Chondrocyte (in vitro differentiated cells): ENCODE results near the gene GRIK2. TPM values are rescaled to one million over a fixed set of nuclear protein-coding genes. Genes with fewer than 3 reads are reported as not detected.

Source experiments
- DNase-seq: peaks from one replicate; pipeline ENCODE4 v3.0.0; 2021; ENCODE audit warnings: mixed read lengths, low spot score
- H3K27ac Mint-ChIP-seq: one replicate; pipeline ENCODE4 v1.8.0; 2021; ENCODE audit warnings: mild to moderate bottlenecking, moderate library complexity, mixed read lengths; ENCODE audit not compliant: unreplicated experiment
- H3K27me3 Mint-ChIP-seq: 2 replicates; pipeline ENCODE4 v1.8.0; 2021; ENCODE audit warnings: low read depth, mixed read lengths
- H3K36me3 Mint-ChIP-seq: 2 replicates; pipeline ENCODE4 v1.8.0; 2021; ENCODE audit warnings: low read depth, mixed read lengths
- H3K4me1 Mint-ChIP-seq: 2 replicates; pipeline ENCODE4 v1.8.0; 2021; ENCODE audit warnings: low read depth, mild to moderate bottlenecking, mixed read lengths
- H3K4me3 Mint-ChIP-seq: one replicate; pipeline ENCODE4 v1.8.0; 2021; ENCODE audit warnings: mild to moderate bottlenecking, moderate library complexity, mixed read lengths; ENCODE audit not compliant: unreplicated experiment
- H3K9me3 Mint-ChIP-seq: 2 replicates; pipeline ENCODE4 v1.8.0; 2021; ENCODE audit warnings: low read depth, mixed read lengths
- total RNA-seq: library from RNA; stranded (reverse); gene quantifications from 3 replicates; pipeline ENCODE4 v1.2.1, GENCODE V29; 2021
- TF ChIP-seq, protein P1 (sequence below): fragments of 200-600 bp; sonication (generic); IDR thresholded peaks from 2 replicates; pipeline ENCODE4 v1.5.0; 2021; ENCODE audit warnings: antibody characterized with exemption, mild to moderate bottlenecking, moderate library complexity

GRIK2 gene
- total RNA-seq, 1 donor from 2014 or later, result 8.2 TPM

DNA sequence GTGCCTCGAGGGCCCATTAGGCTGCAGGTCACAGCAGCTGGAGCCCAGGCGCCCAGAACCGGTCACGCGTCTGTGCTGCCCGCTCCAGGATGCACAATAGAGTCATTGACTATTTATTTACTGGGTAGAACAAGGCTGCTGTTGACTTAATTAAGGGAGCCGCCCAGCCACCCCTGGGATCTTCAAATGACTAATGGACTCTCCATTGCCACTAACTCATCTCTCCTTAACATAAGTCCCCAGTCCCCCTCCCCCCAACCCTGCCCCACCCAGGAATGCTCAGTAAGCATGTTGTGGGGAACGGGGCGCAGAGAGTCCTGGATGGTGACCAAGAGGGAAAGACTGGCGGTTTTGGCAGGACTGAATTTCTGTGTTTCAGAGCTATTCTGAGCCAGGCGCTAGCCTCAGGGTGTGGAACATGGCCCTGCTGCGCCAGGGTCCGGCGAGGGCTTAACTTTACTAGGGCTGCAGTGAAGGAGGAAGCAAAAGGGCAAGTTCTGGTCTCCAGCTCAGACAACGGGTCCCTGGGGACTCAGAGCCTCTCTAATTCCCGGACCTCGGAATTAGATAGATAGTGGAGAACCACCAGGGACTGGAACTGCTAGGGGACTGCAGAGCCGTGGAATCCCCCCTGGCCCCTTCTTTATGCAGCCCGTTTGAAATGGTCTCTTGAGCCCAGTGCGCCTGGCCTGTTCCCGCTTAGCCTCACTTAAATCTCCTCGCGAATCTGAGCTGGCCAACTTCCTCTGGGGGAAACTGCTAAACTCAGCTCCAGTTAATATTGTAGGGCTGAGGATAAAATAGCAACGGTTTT lies 1.5 kb upstream of the GRIK2 start:
- peak overlapping the region; percentile 83 for H3K4me3 Mint-ChIP-seq
- no peak overlapping the region for H3K27ac Mint-ChIP-seq
- H3K4me1 Mint-ChIP-seq, result peaks cover 28% of the 10 kb centered on the region

DNA sequence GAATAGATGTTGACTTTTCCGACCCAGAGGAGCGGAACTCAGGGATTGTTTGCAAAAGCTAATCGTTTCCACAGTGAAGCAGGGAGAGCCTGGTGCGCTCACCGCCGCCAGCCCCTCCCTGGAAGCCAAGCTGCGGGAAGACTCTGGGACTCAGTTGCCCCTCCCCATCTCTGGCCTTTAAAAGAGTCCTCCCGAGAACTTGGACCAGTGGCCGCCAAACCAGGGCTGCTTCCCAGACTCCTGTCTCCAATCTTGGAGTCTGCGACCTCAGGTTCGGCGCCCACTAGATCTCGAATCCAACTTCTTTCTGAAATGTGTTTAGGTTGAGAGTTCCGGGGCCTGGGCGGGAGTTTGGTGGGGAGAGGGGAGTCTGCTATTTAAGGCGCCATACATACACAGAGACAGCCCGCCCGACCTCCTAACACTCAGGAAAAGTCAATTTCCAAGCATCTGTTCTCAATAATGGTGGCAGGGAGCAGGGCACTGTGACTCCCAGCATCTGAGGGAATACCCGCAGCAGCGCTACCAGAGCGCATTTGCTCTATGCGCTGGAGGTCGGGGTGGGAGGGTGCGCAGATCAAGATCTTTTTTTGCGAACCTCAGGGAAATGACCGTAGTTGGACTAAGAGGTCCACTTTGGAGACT lies 800 bp upstream of the GRIK2 start:
- peak overlapping the region; percentile 83 for H3K4me3 Mint-ChIP-seq
- peaks cover 28% of the 10 kb centered on the region for H3K4me1 Mint-ChIP-seq
- peak overlapping the region; percentile 20 for H3K27ac Mint-ChIP-seq
- TF ChIP-seq, protein P1, sequence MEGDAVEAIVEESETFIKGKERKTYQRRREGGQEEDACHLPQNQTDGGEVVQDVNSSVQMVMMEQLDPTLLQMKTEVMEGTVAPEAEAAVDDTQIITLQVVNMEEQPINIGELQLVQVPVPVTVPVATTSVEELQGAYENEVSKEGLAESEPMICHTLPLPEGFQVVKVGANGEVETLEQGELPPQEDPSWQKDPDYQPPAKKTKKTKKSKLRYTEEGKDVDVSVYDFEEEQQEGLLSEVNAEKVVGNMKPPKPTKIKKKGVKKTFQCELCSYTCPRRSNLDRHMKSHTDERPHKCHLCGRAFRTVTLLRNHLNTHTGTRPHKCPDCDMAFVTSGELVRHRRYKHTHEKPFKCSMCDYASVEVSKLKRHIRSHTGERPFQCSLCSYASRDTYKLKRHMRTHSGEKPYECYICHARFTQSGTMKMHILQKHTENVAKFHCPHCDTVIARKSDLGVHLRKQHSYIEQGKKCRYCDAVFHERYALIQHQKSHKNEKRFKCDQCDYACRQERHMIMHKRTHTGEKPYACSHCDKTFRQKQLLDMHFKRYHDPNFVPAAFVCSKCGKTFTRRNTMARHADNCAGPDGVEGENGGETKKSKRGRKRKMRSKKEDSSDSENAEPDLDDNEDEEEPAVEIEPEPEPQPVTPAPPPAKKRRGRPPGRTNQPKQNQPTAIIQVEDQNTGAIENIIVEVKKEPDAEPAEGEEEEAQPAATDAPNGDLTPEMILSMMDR, result no peak
- H3K27me3 Mint-ChIP-seq, result peaks cover 19% of the 10 kb centered on the region
- no peaks in the 10 kb centered on the region for H3K36me3 Mint-ChIP-seq
- peak; percentile 61 for DNase-seq
- H3K9me3 Mint-ChIP-seq, result no peaks in the 10 kb centered on the region

More for the DNA sequence above, 1.5 kb upstream of the GRIK2 start:
- no peaks in the 10 kb centered on the region for H3K36me3 Mint-ChIP-seq
- TF ChIP-seq, protein P1, result no peak
- peaks cover 19% of the 10 kb centered on the region for H3K27me3 Mint-ChIP-seq
- no peaks in the 10 kb centered on the region for H3K9me3 Mint-ChIP-seq
- DNase-seq, result no peak

DNA sequence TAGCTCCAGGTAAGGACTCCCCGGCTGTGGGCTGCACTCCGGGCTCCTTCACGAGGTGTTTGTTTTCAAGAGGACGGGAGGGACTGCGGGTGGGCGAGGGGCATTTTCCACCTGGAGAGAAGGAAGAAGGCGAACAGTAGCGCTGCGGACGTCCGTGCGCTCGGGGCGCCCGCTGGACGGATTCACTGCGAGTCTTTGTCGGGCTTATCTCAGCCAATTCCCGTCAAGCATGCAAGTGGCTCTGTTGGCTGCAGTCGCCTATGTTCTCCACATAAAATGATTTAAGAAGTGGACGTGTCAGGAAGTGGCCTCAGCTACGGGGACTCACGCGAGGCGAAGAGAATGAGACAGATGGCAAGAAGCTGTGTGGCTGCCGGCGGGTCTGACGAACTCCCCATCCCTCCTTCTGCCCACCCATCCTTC lies 332 bp downstream of the GRIK2 start:
- peak; percentile 73 for DNase-seq
- Mint-ChIP-seq H3K4me1 (peaks cover 34% of the 10 kb centered on the region), H3K27me3 (peaks cover 20% of the 10 kb centered on the region), H3K36me3 (peaks cover under 1% of the 10 kb centered on the region), H3K9me3 (no peaks in the 10 kb centered on the region), H3K27ac (peak overlapping the region; percentile 59), H3K4me3 (peak overlapping the region; percentile 83)
- TF ChIP-seq, protein P1, result no peak

DNA sequence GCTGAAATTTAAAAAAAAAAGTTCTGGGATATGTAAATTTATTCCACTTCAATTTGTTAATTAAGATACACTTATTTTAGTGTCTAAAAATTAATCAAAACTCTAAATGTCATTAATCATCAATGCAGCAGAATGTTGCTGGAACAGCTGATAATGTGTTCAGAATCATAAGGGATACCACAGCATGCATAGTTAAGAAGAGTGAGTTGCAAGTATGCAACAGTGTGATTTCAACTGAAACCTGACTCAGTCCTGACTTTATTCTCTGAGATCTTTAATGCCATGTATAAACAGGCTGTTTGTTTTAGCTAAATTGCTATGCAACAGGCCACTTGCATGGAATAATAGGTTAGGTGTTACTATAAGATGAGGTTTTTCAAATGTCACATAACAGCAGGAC lies 1.4 kb downstream of the GRIK2 start:
- H3K4me1 Mint-ChIP-seq, result peaks cover 39% of the 10 kb centered on the region
- no peak for DNase-seq
- H3K27ac Mint-ChIP-seq, result no peak overlapping the region
- no peaks in the 10 kb centered on the region for H3K9me3 Mint-ChIP-seq
- H3K4me3 Mint-ChIP-seq, result peak overlapping the region; percentile 83
- TF ChIP-seq, protein P1, result no peak
- H3K27me3 Mint-ChIP-seq, result peaks cover 18% of the 10 kb centered on the region
- peaks cover 4% of the 10 kb centered on the region for H3K36me3 Mint-ChIP-seq

DNA sequence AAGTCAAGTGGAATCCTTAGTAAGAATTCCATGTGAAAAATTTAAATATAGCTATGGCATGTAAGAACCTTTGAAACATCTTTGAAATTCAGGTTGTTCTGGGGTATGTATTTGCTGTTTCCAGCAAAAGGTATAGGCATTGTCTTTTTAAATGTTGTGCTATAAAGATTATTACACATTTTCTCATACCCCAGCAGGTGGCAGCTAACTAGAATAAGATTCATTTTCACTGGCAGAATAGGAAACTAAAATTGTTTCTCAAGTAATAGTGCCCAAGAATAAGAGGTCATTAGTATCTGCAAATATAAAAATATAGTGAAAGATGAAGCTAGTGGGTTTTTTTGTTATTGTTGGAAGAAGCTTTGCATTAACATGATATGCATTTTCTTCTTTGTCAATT lies 1.8 kb downstream of the GRIK2 start:
- H3K27me3 Mint-ChIP-seq, result peaks cover 20% of the 10 kb centered on the region
- H3K4me3 Mint-ChIP-seq, result no peak overlapping the region
- H3K36me3 Mint-ChIP-seq, result peaks cover 4% of the 10 kb centered on the region
- no peaks in the 10 kb centered on the region for H3K9me3 Mint-ChIP-seq
- H3K4me1 Mint-ChIP-seq, result peaks cover 39% of the 10 kb centered on the region
- no peak for DNase-seq
- H3K27ac Mint-ChIP-seq, result no peak overlapping the region
- TF ChIP-seq, protein P1, result peak; percentile 78
